ENCODE data around the gene TLE3. TPM values are rescaled to one million over a fixed set of nuclear protein-coding genes. Genes with fewer than 3 reads are reported as not detected.

The TLE3 gene
- total RNA-seq, 1 donor: 12.3 TPM

DNA sequence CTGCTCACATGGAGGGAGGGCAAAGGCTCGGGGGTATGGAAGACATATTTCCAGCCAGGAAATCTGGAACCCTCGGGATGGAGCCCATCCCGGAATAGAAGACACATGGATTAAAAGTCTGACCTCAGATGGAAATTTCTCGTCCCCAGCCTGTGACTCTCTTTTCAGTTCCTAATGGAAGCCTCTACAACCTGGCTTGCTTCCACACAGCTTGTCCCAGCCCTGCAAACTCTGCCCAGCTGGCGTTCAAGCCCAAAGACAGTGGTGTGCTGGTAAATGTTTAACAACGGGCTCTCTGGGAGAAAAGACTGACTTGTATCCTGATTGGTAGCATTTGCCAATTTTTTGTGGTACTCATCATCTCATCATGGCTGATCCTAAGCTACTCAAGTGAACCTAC is 35.6 kb upstream of the TLE3 start:
- no peak for DNase-seq (ENCODE audit: low read depth)
- no peak overlapping the region for H3K4me3 ChIP-seq (ENCODE audit: low read depth, low read length)
- TF ChIP-seq, protein P1, sequence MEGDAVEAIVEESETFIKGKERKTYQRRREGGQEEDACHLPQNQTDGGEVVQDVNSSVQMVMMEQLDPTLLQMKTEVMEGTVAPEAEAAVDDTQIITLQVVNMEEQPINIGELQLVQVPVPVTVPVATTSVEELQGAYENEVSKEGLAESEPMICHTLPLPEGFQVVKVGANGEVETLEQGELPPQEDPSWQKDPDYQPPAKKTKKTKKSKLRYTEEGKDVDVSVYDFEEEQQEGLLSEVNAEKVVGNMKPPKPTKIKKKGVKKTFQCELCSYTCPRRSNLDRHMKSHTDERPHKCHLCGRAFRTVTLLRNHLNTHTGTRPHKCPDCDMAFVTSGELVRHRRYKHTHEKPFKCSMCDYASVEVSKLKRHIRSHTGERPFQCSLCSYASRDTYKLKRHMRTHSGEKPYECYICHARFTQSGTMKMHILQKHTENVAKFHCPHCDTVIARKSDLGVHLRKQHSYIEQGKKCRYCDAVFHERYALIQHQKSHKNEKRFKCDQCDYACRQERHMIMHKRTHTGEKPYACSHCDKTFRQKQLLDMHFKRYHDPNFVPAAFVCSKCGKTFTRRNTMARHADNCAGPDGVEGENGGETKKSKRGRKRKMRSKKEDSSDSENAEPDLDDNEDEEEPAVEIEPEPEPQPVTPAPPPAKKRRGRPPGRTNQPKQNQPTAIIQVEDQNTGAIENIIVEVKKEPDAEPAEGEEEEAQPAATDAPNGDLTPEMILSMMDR (IDR thresholded peaks at IDR 0.05; ENCODE audit: insufficient read depth, low read length): no peak

DNA sequence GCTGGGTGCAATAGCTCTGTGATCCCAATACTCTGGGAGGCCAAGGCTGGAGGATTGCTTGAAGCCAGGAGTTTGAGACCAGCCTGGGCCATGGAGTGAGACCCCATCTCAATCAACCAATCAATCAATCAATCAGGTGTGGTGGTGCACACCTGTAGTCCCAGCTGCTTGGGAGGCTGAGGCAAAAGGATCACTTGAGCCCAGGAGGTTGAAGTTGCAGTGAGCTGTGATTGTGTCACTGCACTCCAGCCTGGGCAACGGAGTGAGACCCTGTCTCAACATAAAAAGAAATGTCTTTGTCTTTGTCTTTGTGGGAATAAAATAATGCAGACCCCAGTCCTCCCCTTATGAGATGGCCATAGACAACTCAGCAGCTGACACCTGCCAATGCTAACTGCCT is 34.9 kb upstream of the TLE3 start:
- H3K4me3 ChIP-seq (ENCODE audit: low read depth, low read length): no peak overlapping the region
- no peak for DNase-seq (ENCODE audit: low read depth)
- TF ChIP-seq, protein P1 (IDR thresholded peaks at IDR 0.05; ENCODE audit: insufficient read depth, low read length): no peak

DNA sequence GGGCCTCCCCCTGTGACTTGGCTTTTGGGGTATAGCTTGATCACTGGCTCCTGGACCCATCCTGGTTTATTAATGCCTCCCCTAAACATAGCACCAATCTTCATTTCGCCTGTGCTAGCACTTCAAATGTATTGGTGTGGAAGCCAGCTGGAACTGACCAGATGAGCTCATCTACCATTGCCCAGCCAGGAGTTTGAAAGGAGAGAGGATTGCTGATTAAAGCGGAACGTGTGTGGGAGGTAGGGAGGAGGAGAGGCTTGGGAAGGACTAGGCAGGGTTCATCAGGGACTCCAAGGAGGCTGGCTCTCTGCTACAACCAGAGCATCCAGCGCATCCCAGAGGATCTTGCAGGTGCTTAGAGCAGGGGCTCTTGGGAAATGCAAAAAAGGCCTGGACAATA is 34.4 kb upstream of the TLE3 start:
- peak; percentile 70 for DNase-seq (ENCODE audit: low read depth)
- H3K4me3 ChIP-seq (ENCODE audit: low read depth, low read length): no peak overlapping the region
- TF ChIP-seq, protein P1 (IDR thresholded peaks at IDR 0.05; ENCODE audit: insufficient read depth, low read length): no peak

DNA sequence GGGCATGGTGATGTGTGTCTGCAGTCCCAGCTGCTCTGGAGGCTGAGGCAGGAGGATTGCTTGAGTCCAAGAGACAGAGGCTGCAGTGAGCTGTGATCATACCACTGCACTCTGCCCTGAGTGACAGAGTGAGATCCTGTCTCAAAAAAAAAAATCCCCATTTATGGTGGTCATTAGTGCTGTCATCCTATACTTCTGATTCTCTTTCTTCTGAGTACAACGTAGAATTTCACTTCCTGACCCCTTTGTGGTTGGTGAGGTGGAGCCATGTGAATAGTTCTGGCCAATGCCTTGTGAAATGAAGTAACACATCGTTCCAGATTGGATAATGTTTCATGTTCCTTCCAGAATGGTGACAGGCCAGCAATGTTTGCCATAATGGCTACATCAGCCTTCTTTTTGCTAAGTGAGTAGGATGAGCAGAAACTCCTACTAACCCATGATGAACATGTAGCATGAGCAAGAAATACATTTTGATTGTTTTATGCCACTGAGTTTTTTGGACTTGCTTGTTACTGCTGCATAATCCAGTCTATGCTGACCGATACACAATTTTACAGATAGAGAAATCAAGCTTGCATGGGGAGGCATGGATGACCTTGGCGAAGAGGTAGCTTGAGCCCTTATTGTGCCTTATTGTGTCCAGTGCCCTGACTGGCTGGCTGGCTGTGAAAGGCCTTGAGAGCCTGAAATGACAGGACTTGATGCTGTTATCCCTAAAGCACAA is 30.9 kb upstream of the TLE3 start:
- H3K4me3 ChIP-seq (ENCODE audit: low read depth, low read length): no peak overlapping the region
- no peak for DNase-seq (ENCODE audit: low read depth)
- TF ChIP-seq, protein P1 (IDR thresholded peaks at IDR 0.05; ENCODE audit: insufficient read depth, low read length): no peak

DNA sequence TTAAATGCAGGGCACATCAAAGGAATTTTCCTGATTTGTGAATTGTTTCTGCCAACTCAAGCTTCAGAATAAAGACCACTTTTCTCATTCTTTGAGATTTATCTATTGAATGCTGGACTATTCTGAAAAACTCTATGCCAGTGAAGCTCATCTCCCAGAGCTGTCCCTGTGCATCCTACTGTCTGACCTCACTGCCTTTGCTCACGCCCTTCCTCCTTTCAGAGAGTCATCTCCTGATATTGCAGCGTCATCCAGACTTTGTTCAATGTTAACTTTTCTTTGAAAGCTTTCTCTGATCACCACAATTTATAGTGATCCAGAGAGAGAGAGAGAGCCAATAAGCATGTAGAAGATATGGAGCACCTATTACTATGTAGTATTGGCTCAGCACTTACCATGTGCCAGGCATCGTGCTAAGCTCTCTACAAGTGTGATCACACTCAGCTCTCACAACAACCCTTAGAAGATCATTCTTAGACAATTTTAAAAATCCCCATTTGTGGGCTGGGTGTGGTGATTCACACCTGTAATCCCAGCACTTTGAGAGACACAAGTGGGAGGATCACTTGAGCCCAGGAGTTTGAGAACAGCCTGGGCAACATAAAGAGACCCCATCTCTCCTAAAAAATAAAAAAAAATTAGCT is 30.2 kb upstream of the TLE3 start:
- no peak for DNase-seq (ENCODE audit: low read depth)
- no peak overlapping the region for H3K4me3 ChIP-seq (ENCODE audit: low read depth, low read length)
- TF ChIP-seq, protein P1 (IDR thresholded peaks at IDR 0.05; ENCODE audit: insufficient read depth, low read length): no peak

DNA sequence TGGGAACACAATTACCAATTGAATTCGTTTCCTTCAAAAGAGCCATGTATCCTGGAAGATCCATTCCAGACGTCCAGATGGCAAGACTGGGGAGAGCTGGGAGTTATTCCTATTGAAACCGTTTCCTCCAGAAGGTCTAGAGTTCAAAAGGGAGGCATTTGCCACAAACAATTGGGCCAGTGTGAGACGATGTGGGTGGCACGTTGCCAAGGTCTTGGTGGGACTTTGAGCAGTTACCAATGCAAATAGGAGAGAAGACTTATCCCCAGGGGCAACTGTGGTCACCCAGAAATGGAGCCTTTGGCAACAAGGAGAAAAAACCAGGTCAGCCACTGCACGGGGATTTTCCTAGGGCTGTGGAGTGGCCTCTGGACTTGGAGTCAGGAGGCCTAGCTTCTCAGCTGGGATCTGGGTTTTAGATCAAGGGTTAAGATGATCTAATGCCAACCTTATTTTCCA is 29.6 kb upstream of the TLE3 start:
- H3K4me3 ChIP-seq (ENCODE audit: low read depth, low read length): no peak overlapping the region
- TF ChIP-seq, protein P1 (IDR thresholded peaks at IDR 0.05; ENCODE audit: insufficient read depth, low read length): no peak
- DNase-seq (ENCODE audit: low read depth): no peak

Data from fibroblast of the aortic adventitia (primary cell).